LHCN-M2 (cell line): Measurements from ENCODE around the gene DCAKD. TPM values are rescaled to one million over a fixed set of nuclear protein-coding genes. Genes with fewer than 3 reads are reported as not detected.
A peak's percentile ranks its signal among the peaks of the same experiment; 100 is the strongest.
"Not testable (repeated sequence)": the region's sequence is repeated elsewhere in the genome, so short reads cannot be mapped to it uniquely, and the experiment has no call there.

Experiments used
- DNase-seq: peaks from one replicate; pipeline ENCODE4 v3.0.0-alpha.2; 2012; ENCODE audit warnings: low read depth
- total RNA-seq: library from RNA; depleted of rRNA; stranded (reverse); fragments of >200 nt; gene quantifications from 2 replicates; pipeline ENCODE4 v1.2.3, GENCODE V29; 2014

Gene DCAKD
- total RNA-seq, 1 experiment from 2014 or later: 72.7 TPM

- DNase-seq: no peak
Observed at GRCh38 chr17:45067637-45068036, 16.2 kb upstream of the DCAKD start.

DNA sequence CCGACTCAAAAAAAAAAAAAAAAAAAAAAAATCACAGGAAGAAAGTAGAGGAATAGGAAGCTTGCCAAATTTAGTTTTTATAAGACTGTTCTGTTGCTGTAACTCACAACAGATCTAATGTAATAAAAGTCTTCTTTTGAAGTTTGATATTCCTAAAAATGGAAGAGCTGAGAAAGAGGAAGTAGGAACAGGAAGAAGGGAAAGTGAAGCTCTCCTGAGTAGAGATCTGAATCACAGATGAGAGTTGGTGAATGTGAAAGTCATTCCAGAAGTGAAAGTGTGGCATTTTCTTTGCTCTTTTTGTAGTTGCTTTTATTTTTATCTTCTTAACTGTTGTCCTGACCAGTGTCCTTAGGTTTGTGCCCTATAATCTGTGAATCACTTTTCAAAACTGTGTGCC lies 11.8 kb upstream of the DCAKD start:
- no peak for DNase-seq

DNA sequence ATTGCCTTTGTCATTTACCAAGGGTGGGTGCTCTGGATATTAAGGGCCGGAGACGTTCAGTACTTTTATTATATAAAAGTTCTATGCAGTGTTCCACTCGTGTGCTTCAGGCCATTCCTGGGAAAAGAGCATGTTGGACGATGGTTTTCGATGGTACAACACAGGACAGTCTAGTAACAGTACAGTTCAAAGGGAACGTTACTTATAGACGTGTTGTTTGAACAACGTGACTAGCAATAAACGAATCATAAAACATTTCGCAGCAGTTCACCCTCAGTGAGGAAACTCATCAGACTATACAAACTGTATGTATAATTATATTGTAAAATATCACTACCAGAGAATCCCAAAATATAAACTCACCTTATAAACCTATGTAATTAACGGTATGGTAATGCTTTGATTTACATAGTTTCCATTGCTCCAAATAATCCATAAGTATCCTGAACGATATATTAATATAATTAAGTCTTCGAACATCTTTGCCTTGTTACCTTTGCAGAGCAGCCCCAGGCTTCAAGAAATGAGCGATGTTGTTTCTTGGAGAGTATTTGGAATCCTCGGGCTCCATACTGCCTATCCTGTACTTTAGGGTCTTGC lies 10.3 kb upstream of the DCAKD start:
- DNase-seq: no peak

DNA sequence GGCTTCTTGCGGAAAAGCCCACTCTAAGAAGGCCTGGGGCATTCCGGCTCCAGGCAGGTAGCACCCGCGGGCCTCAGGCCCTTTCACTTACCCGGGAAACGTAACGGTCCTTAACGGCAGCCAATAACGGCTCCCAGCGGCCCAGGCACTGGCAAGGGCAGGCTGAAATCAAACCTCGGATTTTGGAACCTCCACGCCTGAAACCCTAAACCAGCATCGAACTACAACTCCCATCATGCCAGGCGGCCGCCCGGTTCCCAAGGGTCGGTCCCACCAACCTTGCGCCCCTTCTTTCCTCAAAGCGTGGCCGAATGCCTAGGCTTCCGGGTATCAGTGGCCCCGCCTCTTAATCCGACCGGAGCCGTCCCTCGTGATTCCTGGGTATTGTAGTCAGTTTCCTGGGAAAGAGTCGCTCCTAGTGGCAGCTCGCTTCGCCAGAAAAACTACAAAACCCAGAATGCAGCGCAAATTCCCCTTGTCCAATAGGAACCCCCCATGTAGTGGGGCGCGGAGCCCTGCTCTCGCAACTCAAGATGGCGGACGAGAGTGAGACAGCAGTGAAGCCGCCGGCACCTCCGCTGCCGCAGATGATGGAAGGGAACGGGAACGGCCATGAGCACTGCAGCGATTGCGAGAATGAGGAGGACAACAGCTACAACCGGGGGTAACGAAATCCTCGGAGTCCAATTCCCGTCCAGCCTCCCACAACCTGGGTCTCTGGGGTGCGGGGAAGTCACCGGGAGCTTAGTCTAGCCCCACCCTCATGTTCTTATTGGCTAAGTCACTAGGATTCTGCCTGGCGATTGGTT lies 9.6 kb upstream of the DCAKD start, which contains the start of gene NMT1:
NMT1 (plus strand) TSS at position 521 of the 809 bp plus-strand sequence; CDS start at position 534, 13 bp downstream.
- peak; percentile 100 for DNase-seq

DNA sequence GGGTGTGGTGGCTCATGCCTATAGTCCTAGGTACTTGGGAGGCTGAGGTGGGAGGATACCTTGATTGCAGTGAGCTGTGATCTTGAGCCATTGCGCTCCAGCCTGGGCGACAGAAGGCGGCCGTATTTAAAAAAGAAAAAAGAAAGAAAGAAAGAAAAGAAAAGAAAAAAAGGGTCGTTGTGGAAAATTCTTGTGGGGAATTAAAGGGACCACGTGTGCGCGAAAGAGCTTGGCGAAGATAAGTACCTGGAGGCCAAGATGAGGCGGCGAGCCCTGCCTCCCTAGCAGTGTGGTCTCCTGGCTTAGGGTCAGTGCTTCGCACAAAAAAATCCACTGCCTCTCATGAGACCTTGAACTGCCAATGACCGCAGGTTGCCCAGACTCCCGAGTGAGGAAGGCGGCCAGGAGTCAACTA lies 9.0 kb upstream of the DCAKD start:
- DNase-seq: no peak

DNA sequence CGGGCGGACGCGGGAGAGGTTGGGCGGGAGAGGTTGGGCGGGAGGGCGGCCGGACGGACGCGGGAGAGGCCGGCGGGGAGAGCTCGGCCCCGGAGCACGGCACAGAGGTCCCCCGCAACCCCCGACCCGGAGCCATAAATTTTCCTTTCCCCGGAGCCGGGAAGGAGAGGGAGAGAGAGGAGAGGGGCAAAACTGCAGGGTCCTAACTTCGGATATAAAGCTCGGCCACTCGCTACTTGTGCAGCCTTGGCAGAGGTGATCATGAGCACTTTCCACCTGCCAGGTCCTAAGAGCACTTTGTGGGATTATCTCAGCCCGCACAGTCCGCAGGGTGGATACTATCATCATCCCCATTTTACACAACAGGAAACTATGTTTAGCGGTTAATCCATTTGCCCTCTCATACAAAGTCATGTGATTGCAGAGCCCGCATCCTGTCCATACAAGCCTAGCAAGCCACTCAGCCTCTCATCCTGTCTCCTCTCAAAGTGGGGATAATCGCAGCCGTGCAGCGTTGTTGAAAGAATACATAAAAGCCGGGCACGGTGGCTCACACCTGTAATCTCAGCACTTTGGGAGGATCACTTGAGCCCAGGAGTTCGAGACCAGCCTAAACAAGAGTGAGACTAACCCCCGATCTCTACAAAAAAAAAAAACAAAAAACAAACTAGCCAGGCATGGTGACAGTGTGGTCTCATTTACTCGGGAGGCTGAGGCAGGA lies 780 bp upstream of the DCAKD start:
- DNase-seq: peak; percentile 49

- DNase-seq: not testable (repeated sequence)
Observed at GRCh38 chr17:45051720-45052051, 254 bp upstream of the DCAKD start.

- DNase-seq: peak; percentile 21
Observed at GRCh38 chr17:45050481-45051059, 862 bp downstream of the DCAKD start.

DNA sequence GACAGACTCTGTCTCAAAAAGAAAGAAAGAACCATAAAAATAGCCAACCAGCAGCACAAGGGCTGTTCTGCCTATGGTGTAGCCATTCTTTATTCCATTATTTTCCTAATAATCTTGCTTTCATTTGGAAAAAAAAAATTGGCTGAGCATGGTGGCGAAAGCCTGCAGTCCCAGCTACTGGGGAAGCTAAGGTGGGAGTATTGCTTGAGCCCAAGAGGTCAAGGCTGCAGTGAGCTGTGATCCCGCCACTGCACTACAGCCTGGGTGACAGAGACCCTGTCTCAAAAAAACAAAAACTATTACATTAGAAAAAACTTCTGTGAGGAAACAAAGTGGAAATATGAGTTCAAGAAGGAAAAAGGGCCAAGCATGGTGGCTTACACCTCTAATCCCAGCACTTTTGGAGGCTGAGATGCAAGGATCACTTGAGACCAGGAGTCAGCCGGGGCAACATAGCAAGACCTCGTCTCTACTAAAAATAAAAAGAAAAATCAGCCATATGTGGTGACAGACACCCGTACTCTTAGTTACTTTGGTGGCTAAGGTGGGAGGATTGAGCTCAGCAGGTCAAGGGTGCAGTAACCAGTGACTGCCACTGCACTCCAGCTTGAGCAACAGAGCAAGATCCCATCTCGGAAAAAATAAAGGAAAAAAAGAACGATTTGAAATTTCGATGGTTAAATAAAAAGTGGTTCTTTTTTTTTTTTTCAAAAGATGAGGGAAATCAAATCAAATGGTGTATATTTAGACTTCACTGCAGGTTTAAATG lies 2.5 kb downstream of the DCAKD start:
- no peak for DNase-seq

GRCh38 chr17:45046537-45047125 lies 4.8 kb downstream of the DCAKD start:
- DNase-seq: peak; percentile 34

DNA sequence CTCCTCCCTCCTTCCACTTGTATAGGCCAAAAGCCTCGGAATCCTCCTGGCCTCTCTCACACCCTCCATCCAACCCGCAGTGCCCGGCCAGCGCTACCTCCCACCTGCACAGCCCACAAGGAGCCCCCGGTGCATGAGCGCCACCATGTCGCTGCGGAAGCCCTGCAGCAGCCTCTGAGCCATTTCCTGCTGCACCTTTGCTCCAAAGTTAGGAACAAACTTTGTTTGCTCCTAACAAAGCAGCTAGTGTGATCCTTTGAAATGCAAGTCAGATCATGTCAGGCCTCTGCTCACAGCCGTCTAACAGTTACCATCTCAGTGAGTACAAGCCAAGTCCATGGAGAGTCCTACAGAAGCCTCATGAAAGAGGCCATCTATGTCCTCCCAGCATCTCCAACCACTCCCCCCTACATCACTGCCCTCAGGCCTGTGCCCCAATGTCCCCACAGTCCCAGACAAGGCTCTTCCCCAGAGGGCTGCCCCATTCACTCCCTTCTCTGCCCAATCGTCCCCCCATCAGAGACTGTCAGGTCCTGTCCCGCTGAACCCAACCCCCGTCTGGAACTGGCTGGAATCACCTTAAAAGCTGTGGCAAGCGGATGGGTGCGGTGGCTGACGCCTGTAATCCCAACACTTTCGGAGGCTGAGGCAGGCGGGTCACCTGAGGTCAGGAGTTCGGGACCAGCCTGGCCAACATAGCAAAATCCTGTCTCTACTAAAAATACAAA lies 7.5 kb downstream of the DCAKD start:
- DNase-seq: no peak

DNA sequence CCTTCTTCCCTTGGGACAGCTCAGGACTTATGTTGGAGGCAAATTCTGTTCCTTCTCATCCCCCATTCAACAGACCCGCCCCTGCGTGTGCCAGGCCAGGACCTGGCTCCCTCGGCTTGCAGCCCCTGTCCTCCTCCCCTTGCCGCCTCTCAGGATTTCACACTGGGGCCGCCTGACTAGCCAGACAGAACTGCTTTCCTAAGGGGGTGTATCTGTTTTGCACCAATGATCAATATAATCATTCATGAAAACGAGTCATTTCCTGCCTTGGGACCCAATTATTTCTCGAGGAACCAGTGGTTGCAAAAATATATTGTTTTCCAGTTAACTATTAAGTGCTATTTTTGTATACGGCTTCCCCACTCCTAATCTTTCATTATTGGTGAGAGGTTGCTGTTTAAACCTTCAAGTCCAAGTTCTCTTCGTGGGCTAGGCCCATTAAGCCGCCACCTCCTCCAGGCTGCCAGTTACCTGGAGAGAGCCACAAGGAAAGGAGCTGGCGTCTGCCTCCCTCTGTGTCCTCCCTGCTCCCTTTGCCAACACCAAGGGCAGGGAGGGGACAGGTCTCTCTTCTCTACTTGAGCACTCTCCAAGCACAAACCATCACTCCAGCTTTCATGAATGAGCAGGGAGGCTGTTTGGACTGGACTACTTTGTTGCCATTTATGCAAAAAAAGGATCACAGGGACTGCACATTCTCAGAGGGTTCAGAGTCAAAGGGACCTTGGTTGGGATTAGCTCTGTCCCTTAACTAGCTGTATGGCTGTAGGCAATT lies 8.9 kb downstream of the DCAKD start:
- no peak for DNase-seq

DNA sequence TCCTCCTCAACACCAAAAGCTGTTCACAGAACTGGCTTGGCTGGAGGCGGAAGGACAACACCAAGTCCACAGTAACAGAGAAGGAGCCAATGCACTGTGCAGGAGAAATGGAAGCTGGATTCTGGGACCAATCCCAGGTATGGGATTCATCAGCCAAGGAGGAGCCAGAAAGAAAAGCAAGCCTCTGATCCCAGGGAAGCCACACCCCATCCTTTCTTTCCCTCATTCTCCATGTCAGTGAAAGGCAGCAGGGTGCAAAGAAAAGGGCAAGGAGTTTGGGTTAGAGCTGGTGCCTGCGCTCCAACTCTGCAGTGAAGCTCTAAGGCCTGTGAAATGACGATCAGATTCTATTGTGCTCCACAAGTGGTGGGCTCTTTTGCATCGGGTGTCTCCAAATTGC lies 11.0 kb downstream of the DCAKD start:
- DNase-seq: no peak

- peak; percentile 86 for DNase-seq
Observed at GRCh38 chr17:45038728-45039634, 12.5 kb downstream of the DCAKD start.

- DNase-seq: no peak
Observed at GRCh38 chr17:45036691-45037090, 14.7 kb downstream of the DCAKD start.

DNA sequence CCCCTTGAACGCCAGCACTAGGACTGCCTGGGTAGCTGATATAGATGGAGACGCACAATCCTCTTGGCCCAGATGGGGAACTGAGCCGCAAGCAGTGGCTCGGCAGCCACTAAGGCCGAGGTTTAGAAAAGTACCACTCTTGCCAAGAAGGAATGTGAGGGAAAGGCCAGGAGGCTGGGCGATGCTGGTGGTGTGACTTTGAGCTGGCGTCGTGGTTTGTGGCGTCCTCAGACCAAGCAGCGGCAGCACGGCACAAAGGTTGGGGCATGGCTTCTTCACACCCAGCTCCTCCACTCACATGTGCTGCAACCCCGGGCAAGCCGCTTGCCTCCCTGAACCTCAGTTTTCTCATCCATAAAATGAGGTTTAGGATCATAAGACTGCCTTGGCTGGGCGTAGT lies 15.6 kb downstream of the DCAKD start:
- DNase-seq: no peak

GRCh38 chr17:45034599-45034998 lies 16.8 kb downstream of the DCAKD start:
- DNase-seq: no peak

DNA sequence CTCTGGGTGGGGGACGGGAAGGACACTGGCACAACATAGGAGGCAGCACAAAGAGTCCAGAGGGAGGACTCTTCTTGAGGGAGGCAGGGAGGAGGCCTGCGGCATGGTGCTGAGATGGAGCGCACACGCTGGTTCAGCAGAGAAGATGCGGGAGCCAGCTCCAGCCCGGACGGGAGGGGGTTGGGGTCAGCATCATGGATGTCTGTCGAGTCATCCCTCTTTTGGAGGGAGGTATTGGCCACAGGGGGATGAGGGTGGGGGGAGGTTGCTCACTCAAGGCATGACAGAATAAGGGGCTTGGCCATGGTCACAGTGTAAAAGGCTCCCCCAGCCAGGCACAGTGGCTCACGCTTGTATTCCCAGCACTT lies 19.3 kb downstream of the DCAKD start:
- DNase-seq: no peak
